ENCODE results near the gene VGLL4.
A peak's percentile ranks its signal among the peaks of the same experiment; 100 is the strongest.

The VGLL4 gene

GRCh38 chr3:11627612-11628011 lies 16.1 kb downstream of the VGLL4 start:
- no peak for DNase-seq (ENCODE audit: low spot score)

GRCh38 chr3:11626084-11626463 lies 17.6 kb downstream of the VGLL4 start:
- no peak for DNase-seq (ENCODE audit: low spot score)

- no peak for DNase-seq (ENCODE audit: low spot score)
Measured at GRCh38 chr3:11625376-11626083, 18.2 kb downstream of the VGLL4 start.

- no peak for DNase-seq (ENCODE audit: low spot score)
Measured at GRCh38 chr3:11624704-11625375, 18.9 kb downstream of the VGLL4 start.

GRCh38 chr3:11624161-11624560 lies 19.6 kb downstream of the VGLL4 start:
- no peak for DNase-seq (ENCODE audit: low spot score)

- DNase-seq (ENCODE audit: low spot score), result peak; percentile 56
Measured at GRCh38 chr3:11622586-11623550, 20.8 kb downstream of the VGLL4 start.

GRCh38 chr3:11621077-11621476 lies 22.6 kb downstream of the VGLL4 start:
- no peak for DNase-seq (ENCODE audit: low spot score)

GRCh38 chr3:11619946-11620652 lies 23.6 kb downstream of the VGLL4 start:
- DNase-seq (ENCODE audit: low spot score), result no peak

- no peak for DNase-seq (ENCODE audit: low spot score)
Measured at GRCh38 chr3:11619461-11619860, 24.3 kb downstream of the VGLL4 start.

GRCh38 chr3:11618904-11619303 lies 24.8 kb downstream of the VGLL4 start:
- no peak for DNase-seq (ENCODE audit: low spot score)

GRCh38 chr3:11616551-11616950 lies 27.2 kb downstream of the VGLL4 start:
- no peak for DNase-seq (ENCODE audit: low spot score)

GRCh38 chr3:11613851-11614487 lies 29.7 kb downstream of the VGLL4 start:
- DNase-seq (ENCODE audit: low spot score), result no peak

- DNase-seq (ENCODE audit: low spot score), result no peak
Measured at GRCh38 chr3:11613319-11613718, 30.4 kb downstream of the VGLL4 start.

- no peak for DNase-seq (ENCODE audit: low spot score)
Measured at GRCh38 chr3:11612515-11613188, 31.1 kb downstream of the VGLL4 start.

GRCh38 chr3:11611341-11611799 lies 32.3 kb downstream of the VGLL4 start:
- DNase-seq (ENCODE audit: low spot score), result no peak

GRCh38 chr3:11610700-11611275 lies 32.9 kb downstream of the VGLL4 start:
- DNase-seq (ENCODE audit: low spot score), result no peak

GRCh38 chr3:11610044-11610671 lies 33.6 kb downstream of the VGLL4 start:
- no peak for DNase-seq (ENCODE audit: low spot score)

- no peak for DNase-seq (ENCODE audit: low spot score)
Measured at GRCh38 chr3:11609481-11609880, 34.2 kb downstream of the VGLL4 start.

GRCh38 chr3:11607816-11608215 lies 35.9 kb downstream of the VGLL4 start:
- DNase-seq (ENCODE audit: low spot score), result no peak

GRCh38 chr3:11606865-11607440 lies 36.8 kb downstream of the VGLL4 start:
- no peak for DNase-seq (ENCODE audit: low spot score)

All from HuH-7.5 (cell line).